ENCODE results near the gene NKAP. TPM values are rescaled to one million over a fixed set of nuclear protein-coding genes. Genes with fewer than 3 reads are reported as not detected.

NKAP gene
- total and polyA plus RNA-seq, 12 donors = 4.7 to 8.6 (median 5.8) TPM

DNA sequence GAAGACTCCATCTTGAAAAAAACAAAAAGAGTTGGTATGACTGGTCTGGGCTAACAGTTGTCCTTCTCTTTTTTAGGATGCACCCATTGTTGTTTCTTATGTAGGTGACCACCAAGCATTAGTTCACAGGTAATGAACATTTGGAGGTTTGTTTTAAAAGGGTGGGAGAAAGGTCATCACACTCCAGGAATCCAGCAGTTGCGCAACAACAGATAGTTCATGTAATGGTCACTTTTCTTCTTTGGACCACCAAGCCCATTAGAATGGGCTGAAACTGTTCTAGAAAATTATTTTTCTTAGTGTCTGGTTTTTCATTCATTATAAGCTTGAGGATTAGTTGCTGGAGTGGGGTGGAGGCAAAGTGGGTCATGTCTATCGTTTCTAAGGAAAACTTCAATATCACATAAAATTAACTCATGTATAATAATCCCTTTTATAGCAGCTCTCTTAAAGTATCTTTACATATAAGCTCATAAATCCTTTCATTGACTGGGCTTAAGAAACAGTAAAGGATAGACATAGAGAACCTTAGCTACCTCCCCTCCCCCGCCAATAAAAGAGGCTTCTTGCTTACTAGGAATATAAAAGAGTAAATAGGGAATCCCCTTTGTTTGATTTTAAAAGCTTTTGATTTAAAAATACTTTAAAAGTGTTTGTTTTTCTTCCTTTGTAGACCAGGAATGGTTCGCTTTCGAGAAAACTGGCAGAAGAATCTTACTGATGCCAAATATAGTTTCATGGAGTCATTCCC lies 23.5 kb downstream of the NKAP start:
- DNase-seq (no peak), ATAC-seq (no peak)
- WGBS, 2 donors = 80 to 93% methylated on average over 5 of the region's 5 CpGs
- H3K27me3 ChIP-seq = peaks cover 0 to 1% (median 0%) of the 10 kb centered on the region in 7 donors
- no peak overlapping the region for H3K27ac ChIP-seq
- H3K9me3 ChIP-seq = no peaks in the 10 kb centered on the region
- peaks cover 0 to 19% (median 0%) of the 10 kb centered on the region in 9 donors for H3K36me3 ChIP-seq
- H3K4me3 ChIP-seq = no peak overlapping the region
- intact Hi-C loops (cut with DNase I) = no loop called here
- TF ChIP-seq, protein P1, sequence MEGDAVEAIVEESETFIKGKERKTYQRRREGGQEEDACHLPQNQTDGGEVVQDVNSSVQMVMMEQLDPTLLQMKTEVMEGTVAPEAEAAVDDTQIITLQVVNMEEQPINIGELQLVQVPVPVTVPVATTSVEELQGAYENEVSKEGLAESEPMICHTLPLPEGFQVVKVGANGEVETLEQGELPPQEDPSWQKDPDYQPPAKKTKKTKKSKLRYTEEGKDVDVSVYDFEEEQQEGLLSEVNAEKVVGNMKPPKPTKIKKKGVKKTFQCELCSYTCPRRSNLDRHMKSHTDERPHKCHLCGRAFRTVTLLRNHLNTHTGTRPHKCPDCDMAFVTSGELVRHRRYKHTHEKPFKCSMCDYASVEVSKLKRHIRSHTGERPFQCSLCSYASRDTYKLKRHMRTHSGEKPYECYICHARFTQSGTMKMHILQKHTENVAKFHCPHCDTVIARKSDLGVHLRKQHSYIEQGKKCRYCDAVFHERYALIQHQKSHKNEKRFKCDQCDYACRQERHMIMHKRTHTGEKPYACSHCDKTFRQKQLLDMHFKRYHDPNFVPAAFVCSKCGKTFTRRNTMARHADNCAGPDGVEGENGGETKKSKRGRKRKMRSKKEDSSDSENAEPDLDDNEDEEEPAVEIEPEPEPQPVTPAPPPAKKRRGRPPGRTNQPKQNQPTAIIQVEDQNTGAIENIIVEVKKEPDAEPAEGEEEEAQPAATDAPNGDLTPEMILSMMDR (IDR thresholded peaks at IDR 0.05) = no peak
- H3K4me1 ChIP-seq = no peaks in the 10 kb centered on the region

DNA sequence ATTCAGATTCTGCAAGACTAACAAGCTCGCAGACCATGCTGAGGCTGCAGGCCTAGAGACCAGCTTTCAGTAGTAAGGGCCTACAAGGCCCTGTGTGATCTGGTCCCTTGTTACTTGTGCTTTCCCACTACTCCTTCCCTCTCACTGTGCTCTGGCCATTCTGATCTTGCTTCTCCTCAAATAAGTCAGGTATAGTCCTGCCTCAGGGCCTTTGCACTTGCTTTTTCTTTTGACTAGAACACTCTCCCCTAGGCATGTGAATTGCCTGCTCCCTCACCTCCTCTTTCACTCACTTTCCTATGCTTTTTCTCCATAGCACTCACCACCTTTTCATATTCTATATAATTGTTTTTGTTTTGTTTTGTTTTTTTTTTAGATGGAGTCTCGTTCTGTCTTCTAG lies 25.7 kb downstream of the NKAP start:
- peaks cover 0 to 3% (median 0%) of the 10 kb centered on the region in 7 donors for H3K27me3 ChIP-seq
- no peaks in the 10 kb centered on the region for H3K9me3 ChIP-seq
- no peak overlapping the region for H3K27ac ChIP-seq
- ATAC-seq = no peak
- WGBS, 2 donors = 88 to 98% methylated on average over 2 of the region's 2 CpGs
- no peaks in the 10 kb centered on the region for H3K4me1 ChIP-seq
- TF ChIP-seq, protein P1 (IDR thresholded peaks at IDR 0.05) = no peak
- DNase-seq = no peak
- no peak overlapping the region for H3K4me3 ChIP-seq
- intact Hi-C loops (cut with DNase I) = no loop called here
- no peaks in the 10 kb centered on the region for H3K36me3 ChIP-seq

DNA sequence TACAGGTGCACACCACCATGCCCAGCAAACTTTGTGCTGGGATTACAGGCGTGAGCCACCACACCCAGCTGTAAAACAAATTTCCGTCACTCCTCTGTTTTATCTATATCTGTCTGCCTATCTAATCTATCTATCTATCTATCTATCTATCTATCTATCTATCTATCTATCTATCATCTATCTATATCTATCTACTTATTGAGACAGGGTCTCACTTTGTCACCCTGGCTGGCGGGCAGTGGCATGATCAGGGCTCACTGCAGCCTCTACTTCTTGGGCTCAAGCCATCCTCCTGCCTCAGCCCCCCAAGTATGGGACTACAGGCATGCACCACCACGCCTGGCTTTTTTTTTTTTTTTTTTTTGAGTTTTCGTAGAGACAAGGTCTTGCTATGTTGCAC lies 27.2 kb downstream of the NKAP start:
- H3K27me3 ChIP-seq = peaks cover 0 to 10% (median 0%) of the 10 kb centered on the region in 7 donors
- no peak overlapping the region for H3K27ac ChIP-seq
- H3K36me3 ChIP-seq = no peaks in the 10 kb centered on the region
- no peaks in the 10 kb centered on the region for H3K9me3 ChIP-seq
- 79 to 93% methylated on average over 4 to 5 of the region's 5 CpGs for WGBS, 2 donors
- no peak for DNase-seq
- ATAC-seq = no peak
- H3K4me3 ChIP-seq = no peak overlapping the region
- TF ChIP-seq, protein P1 (IDR thresholded peaks at IDR 0.05) = no peak
- H3K4me1 ChIP-seq = no peaks in the 10 kb centered on the region
- intact Hi-C loops (cut with DNase I) = no loop called here

DNA sequence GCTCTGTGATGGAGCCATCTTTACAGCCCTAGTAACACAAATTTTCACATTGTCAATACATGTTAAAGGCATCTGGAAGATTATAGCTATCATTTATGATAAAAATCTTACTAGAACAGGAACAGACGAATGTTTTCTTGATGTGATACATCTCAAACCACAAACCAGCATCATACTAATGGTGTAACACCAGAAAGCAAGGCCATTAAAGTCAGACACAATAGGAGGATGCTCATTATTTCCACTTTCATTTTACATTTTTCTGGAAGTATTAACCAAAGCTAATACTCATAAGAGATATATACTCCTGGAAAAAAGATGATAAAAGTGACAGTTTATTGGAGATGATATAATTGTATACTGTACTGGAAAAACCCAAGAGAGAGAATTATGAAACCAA lies 42.6 kb downstream of the NKAP start:
- TF ChIP-seq, protein P1 (IDR thresholded peaks at IDR 0.05) = no peak
- H3K36me3 ChIP-seq = no peaks in the 10 kb centered on the region
- no peaks in the 10 kb centered on the region for H3K4me1 ChIP-seq
- no peak for DNase-seq
- no peak overlapping the region for H3K27ac ChIP-seq
- H3K9me3 ChIP-seq = no peaks in the 10 kb centered on the region
- intact Hi-C loops (cut with DNase I) = no loop called here
- 62 to 71% methylated on average over 1 of the region's 1 CpG for WGBS, 2 donors
- no peak for ATAC-seq
- no peaks in the 10 kb centered on the region for H3K27me3 ChIP-seq
- H3K4me3 ChIP-seq = no peak overlapping the region

All from heart right ventricle (tissue), 16 donors.